B cell (primary cell): Measurements from ENCODE around the gene ISG15.

Experiments
- EZH2 ChIP-seq: IDR thresholded peaks from 2 replicates; pipeline ENCODE4 v1.6.1; 2012; ENCODE audit warnings: borderline replicate concordance, low read depth, mild to moderate bottlenecking, moderate library complexity, low read length; ENCODE audit not compliant: insufficient read depth, poor library complexity, severe bottlenecking
- TF ChIP-seq, protein P1 (sequence below): fragments of 200-600 bp; IDR thresholded peaks from one replicate; pipeline ENCODE4 v1.8.0; 2022; ENCODE audit warnings: antibody characterized with exemption, mild to moderate bottlenecking

DNA sequence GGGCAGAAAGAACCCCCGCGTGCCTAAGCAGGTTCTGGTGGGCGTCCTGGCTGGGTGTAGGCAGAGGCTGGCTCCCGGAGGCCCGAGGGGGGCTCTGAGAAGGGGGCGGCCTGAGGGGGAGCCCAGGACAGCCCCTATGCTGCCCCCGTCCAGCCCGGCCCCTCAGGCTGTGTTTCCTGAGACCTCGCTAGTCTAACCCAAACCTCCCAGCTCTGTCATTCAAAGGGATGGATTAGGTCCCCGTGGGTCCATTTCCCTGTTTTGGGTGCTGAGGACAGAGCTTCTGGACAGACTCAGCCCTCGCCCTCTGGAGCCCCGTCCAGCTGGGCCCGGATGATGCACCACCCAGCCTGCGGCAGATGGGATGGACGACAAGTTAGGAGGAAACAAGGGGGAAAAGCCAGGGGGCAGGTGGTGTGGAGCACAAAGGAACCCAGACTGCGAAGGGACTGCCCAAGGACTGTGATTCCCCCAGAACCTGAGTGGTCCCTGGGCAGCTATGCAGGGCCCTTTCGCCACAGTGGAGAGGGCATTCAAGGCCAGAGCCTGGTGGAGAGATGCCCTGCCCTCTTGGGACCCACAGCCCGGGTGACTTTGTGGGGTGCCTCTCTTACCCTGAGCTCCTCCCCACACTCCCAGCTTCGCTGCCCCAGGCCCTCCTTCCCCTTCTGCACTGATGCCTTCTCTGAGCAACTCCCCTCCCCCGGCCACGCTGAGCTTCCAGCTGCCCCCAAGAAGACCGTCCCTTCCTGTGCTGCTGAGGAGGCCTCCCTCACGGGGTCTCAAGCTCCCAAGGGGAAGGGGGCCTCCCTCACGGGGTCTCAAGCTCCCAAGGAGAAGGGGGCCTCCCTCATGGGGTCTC is 16.2 kb upstream of the ISG15 start:
- TF ChIP-seq, protein P1, sequence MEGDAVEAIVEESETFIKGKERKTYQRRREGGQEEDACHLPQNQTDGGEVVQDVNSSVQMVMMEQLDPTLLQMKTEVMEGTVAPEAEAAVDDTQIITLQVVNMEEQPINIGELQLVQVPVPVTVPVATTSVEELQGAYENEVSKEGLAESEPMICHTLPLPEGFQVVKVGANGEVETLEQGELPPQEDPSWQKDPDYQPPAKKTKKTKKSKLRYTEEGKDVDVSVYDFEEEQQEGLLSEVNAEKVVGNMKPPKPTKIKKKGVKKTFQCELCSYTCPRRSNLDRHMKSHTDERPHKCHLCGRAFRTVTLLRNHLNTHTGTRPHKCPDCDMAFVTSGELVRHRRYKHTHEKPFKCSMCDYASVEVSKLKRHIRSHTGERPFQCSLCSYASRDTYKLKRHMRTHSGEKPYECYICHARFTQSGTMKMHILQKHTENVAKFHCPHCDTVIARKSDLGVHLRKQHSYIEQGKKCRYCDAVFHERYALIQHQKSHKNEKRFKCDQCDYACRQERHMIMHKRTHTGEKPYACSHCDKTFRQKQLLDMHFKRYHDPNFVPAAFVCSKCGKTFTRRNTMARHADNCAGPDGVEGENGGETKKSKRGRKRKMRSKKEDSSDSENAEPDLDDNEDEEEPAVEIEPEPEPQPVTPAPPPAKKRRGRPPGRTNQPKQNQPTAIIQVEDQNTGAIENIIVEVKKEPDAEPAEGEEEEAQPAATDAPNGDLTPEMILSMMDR = no peak
- no peak for TF ChIP-seq EZH2
